Fibroblast of peridontal ligament (primary cell): Measurements from ENCODE around the gene MFN2.

Experiments
- DNase-seq: peaks from one replicate; pipeline ENCODE4 v3.0.0-alpha.2; 2010; ENCODE audit errors: extremely low read depth

The MFN2 gene

DNA sequence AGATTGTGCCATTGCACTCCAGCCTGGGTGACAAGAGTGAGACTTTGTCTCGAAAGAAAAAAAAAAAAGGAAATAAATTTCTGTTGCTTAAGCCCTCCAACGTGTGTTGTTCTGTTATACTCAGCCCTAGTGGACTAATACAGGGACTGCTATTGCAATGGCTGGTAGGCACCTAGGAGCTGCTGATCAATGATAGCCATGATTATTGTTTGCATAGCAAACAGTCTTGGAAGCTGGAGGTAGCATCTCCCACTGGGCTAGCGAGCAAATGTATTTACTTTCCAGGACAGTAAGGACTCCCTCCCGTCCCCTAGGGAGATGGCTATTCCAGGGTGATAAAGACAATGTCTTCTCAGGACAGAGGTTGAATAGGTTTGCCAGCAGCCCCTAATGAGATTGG, 69.4 kb downstream of the MFN2 start:
- DNase-seq = no peak

DNA sequence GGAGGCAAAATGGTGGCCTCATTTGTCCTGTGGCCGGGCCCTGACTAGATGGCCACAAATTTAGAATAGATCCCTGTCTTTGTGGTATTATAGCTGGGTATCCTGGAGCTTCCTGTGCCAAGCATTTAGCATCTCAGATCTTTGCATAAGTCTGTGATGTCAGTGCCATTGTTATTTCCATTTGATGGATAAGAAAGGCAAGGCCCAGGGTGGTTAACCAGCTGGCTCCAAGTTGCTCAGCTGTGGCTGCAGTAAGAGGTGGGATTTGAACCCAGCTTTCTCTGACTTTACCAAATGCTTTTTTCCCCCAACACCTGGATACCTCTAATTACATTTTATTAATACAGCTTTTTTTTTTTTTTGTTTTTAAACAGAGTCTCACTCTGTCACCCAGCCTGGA, 71.1 kb downstream of the MFN2 start:
- DNase-seq = no peak

DNA sequence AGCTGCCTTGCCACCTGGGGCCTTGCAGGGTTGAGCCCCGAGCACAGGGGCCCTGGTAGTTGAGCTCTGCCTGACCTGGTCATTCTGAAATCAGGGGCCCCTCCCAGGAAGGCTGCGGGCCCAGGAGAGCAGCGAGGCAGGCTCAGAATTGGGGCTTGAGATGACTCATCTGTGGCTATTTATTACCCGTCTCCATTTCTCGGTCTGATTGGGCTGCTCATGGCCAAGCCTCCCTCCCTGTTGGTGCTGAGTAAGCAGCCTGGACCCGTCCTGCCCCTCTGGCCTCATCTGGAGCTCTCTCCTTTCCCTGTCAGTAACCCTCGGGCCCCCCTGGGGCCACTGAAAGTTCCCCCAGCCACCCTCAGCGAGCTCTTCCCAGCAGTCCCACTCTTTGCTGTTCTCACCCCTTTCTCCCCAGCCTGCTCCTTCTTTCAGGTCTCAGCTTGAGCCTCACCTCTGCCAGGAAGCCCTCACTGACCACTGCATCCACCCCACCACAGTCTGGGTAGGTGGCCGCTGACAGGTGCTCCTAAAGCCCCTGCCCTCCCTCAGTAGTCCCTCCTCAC, 71.8 kb downstream of the MFN2 start:
- DNase-seq = peak; percentile 82

DNA sequence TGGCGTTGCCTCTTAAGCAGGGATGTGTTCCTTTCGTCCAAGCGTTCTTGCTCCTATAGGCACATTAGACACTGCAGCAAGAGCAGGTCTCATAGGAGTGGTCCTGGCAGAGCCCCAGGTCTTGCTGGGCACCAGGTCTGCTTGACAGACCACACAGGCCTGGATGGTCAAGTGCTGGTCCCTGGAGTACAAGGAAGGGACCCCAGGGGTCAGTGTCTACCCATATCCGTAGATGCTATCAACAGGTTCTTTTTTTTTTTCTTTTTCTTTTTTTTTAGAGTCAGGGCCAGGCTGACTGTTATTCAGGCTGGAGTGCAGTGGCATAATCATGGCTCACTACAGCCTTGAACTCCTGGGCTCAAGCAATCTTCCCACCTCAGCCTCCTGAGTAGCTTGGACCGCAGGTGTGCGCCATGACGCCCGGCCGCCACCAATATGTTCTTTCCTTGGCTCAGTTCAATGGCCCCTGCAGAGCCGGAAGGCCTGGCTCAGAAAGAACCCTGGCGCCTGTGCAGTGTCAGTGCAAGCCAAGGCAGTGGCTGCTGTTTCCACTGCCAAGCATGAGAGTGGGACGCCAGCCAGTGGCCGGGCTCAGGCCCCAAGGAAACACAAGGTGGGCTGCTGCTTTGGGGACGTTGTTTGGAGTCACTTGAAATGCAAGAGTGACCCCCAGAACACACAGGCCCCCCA, 72.9 kb downstream of the MFN2 start:
- DNase-seq = no peak

DNA sequence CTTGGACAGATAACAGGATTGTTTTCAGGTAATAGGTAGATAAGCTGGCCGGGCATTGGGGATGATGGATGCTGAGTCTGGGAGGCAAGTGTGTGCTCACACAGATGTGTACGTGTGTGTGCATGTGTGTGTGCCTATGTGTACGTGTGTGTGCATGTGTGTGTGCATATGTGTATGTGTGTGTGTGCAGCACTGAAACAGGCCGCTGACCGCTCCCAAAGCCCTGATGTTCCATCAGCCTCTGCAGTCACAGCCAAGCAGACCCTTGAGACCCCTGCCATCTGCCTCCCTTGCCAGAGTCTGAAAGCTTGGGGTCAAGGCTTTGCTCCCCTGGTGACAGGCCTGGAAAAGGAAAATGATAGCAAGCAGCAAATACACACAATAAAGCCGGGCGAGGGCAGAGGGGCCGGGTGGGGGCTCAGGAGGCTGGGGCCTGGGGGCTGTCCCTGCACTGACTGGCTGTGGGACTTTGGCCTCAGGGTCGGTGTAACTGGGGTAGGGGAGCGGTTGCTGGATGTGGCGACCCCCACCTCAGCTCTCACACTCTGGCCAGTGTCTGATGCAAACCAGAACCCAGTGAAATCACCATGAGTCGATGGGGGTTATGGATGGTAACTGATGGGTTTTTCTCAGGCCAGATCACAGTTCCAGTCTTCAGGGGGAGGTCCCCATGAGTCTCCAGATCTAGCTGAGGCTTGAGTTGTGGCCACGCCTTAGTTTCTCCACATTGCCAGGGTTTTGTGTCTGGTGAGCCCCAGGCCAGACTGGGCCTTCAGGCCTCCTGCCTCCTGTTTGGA, 73.7 kb downstream of the MFN2 start:
- DNase-seq = no peak

DNA sequence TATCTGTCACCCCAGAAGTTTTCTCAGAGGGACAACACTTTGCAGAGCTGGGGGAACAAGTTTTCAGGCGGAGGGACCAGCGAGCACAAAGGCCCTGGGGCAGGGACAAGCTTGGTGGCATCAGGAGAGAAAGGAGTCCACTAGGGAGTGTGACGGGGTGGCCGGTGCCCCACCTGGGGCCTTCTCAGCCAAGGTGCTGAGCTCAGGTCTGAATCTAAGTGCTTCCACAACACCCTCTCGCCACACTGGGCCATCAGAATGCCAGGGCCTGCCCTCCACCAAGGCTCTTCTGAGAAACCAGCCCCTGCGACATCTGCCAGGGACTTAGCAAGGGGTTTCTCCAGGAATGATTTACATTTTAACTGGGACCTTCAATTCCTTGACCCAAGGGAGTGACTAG, 75.0 kb downstream of the MFN2 start:
- no peak for DNase-seq

DNA sequence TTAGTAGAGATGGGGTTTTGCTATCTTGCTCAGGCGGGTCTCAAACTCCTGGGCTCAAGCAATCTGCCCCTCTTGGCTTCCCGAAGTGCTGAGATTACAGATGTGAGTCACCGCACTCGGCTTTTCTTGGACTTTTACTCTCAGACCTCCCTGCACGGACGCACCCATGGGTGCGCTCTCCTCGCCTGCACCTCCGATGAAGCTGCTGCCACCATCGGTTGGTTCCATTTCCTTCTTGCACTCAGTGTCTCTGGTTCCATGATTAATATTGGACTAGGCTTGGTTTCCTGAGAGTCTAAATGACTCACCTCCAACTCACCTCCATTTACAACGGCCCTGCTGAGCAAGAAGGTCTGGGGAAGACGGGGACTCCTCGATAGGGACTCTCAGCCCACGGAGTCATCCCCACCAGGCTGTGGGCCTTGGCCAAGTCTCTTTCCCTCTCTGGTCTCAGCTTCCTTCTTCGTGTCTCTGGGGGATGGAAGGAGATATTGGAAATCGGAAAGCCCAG, 76.1 kb downstream of the MFN2 start:
- DNase-seq = no peak

DNA sequence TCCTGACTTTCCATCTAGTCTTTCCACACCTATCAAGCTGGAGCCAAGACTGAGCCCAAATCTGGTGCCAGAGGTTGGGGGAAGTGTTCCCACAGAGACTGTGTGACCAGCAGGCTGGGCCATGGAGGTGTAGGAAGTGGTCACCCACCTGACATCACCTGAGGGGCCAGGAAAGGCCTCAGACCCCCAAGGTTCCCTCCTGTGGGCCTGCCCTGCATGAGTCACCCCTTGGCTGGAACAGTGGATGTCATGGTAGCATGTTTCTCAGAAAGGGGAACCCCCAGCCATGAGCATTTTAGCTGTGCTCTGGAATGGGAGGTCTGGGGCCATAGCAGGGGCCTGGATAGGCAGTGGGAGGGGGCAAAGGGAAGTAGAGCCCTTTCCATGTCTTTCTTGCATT, 77.1 kb downstream of the MFN2 start:
- no peak for DNase-seq

DNA sequence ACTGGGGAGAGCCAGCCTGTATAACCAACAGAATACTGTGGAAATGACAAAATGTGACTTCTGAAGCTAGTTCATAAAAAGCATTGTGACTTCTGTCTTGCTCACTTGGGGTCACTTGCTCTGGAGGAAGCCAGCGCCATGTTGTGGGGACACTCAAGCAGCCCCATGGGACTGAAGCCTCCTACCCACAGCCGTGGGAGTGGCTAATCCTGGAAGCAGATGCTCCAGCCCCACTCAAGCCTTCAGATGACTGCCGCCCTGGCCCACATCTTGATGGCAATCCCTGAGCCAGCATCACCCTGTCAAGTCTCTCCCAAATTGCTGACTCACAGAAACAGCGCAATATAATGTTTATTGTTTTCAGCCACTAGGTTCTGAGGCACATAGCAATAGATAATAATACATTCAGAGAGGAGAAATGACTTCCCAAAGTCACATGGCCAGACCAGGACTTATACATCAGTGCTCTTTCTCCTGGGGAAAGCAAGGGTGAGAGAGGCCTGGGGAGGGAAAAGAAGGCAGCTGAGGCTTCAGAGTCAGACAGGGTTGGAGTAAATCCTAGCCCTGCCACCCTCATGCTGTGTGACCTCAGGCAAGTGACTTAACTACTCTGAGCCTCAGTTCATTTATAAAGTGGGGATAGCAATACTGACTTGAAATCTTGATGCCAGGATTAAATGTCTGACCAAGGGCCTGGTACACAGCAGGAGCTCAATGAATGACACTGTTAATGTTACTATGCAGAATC, 77.9 kb downstream of the MFN2 start:
- no peak for DNase-seq

DNA sequence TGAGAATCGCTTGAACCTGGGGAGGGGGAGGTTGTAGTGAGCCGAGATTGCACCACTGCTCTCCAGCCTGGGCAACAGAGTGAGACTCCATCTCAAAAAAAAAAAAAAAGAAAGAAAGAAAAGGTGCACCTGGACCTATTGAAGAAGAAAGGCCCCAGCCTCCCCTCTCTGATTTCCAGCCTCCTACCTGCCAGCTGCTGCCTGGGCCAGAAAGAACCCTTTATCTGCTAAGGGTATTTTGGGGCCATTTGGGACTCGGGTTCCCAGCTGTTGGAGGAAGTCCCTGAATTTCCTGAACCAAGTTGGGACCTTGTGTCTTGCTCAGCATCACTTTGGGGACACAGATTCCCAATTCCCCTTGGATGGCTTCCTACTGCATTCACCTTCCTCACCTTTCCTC, 79.0 kb downstream of the MFN2 start:
- DNase-seq = no peak

DNA sequence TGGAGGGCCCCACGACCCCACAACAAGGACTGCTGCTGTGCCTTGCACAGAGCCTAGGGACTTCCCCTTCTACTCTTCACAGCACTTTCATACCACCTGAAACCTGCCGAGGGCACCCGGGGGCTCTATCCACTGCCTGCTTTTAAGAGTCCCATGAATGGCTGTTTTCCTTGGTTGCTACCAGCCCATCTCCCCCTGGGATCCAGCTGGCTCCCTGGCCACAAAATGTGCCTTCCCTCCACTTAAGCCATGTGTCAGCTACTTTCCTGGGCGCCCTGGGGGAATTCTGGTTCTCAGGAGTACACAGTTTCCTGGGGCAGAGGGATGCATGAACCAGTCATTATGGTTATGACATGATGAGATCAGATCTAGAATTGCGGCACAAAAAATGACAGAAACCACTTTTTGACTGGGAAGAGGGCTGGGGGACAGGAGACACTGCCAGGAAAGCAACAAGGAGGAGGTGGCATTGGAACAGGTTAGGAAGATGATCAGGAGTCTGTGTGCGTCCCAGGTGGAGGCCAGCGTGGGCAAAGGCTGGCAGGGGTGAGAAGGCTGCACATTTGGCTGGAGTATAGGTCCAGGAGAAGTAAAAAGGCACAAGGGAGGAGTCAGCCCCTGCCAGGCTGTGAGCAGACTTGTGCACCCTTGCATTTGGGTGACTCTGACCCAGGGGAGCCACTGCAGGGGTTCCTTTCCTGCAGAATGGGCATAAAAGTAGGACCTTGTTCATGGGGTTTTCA, 79.6 kb downstream of the MFN2 start:
- no peak for DNase-seq

DNA sequence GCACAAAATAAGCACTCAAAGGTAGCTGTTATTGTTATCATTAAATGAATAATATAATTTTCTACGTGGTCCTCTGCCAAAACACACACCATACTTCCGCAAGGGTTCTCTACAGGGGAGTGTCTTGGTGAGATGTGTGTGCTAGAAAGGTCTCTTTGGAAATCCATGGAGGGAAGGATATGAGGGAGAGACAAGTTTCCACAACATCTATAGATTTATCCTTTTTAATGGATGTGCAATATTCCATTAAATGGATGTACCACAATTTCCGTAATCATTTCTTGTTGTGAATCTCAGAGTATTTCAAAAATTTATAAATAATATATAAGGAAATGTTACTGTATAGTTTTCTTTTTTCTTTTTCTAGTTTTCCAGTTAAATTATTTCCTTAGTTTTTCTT, 80.3 kb downstream of the MFN2 start:
- no peak for DNase-seq
